COLO829 (cell line): Measurements from ENCODE around the gene SARS1.

Experiments used
- DNase-seq: peaks from one replicate; pipeline ENCODE4 v3.0.0; 2012; ENCODE audit warnings: low spot score

SARS1 gene

GRCh38 chr1:109225711-109226445, 12.2 kb downstream of the SARS1 start:
- DNase-seq: no peak

DNA sequence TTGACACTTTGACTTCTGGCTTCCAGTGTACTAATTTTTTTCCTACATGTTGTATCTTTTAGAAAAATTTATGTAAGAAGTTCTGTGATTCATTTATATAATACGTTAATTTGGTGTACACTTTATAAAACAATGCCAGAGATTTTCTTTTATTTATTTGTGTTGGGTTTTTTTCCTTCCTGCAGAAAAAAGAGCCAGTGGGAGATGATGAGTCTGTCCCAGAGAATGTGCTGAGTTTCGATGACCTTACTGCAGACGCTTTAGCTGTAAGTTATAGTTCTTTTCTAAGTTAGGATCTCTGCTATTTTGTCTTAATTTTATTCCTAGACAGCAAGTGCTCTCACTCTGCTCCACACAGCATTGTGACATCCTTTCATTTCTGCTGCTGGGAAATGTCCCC, 14.4 kb downstream of the SARS1 start:
- no peak for DNase-seq

- no peak for DNase-seq
Measured at GRCh38 chr1:109229531-109230127, 15.9 kb downstream of the SARS1 start.

- DNase-seq: no peak
Measured at GRCh38 chr1:109231066-109231465, 17.3 kb downstream of the SARS1 start.

GRCh38 chr1:109235137-109235536, 21.4 kb downstream of the SARS1 start:
- no peak for DNase-seq

DNA sequence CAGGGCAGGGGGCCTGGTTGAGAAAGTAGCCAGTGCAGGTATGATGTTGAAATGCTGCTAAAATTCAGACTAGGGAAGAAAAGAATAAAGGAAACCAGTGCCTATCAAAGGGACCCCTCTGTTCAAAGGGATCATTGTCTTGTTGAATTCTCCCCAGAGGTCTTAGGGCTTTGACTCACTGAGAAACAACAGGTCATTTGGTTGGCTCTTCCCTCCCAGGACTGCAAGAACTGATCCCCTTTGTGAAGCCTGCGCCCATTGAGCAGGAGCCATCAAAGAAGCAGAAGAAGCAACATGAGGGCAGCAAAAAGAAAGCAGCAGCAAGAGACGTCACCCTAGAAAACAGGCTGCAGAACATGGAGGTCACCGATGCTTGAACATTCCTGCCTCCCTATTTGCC, 23.8 kb downstream of the SARS1 start:
- peak; percentile 65 for DNase-seq

DNA sequence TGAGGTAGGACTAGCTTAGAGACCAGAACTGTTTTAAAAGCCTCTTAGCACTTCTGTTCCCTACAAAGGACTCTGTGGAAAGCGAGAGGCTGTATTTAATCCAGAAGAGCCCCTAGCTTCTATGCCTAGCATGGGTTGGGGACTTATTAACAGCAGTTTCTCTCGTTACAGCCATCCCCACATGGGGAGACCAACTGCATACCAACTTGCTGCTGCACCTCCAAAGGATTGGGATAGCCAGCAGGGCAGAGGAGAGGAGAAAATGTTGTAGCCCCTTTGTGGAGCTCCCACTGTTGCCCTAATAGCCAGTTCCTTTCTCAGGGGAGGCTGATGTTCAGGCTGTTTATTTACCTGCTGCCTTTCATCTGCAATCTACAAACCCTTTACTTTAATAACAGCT, 24.7 kb downstream of the SARS1 start:
- no peak for DNase-seq

- no peak for DNase-seq
Measured at GRCh38 chr1:109239047-109239408, 25.3 kb downstream of the SARS1 start.

DNA sequence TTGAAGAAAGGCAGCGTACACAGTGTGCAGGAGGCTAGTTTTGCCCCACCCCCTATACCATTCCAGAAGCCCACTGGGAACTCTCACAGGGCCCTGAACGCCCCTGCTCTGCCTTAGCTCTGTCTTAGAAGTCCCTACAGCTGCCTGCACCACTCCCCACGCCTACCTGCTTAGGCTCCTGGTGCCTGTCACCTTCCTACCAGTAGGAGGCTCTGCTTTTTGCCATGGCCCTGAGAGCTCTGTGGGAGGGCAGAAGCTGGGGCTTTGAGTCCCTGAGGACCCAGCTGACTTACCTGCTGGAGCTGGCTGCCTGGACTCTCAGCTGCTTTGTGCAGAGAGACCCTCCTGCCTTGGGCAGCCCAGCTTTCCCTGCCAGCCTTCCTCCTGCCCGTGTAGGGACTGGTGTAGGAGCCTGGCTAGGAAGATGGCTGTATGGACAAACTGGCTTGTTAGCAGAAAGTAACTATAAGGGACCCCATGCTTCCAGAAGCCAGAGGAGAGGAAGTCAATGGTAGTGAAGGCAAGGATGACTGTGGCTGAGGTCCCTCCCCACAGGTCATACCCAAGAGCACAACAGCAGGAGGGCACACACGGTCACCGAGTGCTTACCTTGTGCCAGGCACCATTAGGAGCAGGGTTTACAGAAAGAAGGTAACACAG, 25.8 kb downstream of the SARS1 start:
- DNase-seq: no peak

DNA sequence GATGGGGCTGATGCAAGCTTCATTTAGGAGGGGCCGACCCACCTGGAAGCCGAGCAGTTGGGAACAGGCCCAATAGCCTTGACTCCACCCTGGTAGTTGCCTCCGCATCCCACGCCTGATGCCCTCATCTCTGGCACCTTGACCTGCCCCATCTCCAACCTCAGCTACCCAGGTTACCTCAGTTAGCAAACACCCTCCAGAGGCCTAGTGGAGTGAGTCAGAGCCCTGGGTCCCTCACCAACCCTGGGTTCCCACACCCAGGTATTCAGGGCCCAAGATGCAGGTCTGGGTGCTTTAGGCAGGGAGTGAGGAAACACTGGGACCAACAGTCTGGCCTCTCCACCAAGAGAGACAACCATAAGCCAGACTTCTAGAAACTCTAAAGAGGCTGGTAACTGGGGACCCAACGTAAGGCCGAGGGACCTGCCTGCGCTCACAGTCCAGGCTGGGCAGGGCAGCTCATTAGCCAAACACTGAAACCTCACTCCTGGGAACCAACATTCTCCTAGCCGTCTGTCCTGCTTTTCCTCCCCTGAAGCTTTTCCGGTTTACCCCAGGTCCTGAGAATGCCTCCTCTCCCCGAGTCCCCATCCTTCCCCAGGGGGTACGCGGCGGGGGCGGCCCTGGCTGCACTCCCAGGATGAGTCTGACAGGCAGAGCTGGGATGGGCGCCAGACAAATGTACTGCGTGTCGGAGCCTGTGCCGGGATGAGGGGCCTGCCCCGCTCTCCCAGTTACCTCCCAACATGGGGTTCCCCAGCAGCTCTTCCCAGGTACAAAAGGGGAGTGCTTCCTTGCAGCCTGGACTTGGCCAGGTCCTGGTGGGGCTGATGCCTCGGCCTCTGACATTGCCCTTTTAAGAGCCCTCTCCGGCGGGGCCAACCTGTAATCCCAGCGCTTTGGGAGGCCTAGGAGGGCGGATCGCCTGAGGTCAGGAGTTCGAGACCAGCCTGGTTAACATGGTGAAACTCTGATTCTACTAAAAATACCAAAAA, 26.7 kb downstream of the SARS1 start:
- DNase-seq: no peak

DNA sequence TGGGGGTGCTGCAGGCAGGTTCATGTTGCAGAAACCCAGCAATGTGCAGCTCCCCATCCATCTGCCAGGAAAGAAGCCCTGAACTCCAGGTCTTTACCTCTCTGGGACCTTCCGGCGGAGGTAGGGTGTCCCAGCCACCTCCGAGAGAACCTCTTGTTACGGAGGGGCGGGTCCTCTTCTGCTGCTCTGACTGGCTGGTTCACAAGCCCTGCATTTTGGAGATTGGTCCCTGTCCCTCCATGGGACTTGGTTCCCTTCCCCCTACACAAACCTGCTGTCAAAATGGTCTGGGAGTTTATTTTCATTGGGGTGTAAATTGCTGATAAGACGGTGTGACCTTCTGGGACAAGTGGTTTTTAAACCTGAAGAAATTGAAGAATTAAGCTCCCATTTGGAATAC, 27.6 kb downstream of the SARS1 start:
- no peak for DNase-seq

DNA sequence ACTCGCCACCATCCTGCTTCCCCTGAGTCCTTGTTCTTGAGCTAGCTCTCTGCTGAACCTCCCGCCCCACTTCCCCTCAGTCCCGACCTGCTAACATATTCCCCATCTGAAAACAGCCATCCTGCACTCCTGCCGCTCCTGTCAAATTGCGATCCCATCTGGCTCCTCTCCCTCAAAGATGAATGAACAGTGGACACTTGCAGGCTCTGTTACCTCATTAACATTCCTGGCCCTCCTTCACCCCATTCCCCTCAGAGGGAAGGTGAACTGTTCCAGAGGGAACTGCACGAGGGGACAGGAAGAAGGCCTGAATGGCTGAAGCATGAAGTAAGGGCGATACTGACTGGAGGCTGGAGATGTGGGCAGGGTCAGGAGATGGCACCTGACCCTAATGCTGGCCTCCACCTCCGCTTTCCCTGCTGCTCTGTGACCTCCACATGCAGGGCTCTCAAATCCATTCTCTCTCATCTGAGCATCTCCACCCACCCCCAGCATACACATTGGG, 28.2 kb downstream of the SARS1 start:
- DNase-seq: no peak

DNA sequence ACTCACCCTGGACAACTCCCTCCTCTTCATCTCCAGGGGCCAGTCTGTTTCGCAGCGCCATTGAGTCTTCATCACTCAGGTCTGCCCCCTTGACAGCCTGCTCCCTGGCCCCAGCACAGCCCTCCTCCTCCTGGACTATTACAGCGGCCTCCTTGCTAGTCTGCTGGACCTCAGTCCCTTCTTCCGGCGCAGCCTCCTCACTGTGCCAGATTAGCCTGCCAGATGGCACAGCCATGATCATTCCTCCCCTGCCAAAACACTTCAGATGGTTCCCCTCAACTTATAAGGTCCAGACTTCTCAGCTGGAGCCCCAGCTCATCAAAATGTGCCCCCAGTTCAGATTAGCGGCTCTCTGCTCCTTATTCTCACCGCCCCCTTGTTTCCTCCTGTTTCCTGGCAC, 28.7 kb downstream of the SARS1 start:
- DNase-seq: no peak

GRCh38 chr1:109243221-109243620, 29.5 kb downstream of the SARS1 start:
- DNase-seq: no peak

DNA sequence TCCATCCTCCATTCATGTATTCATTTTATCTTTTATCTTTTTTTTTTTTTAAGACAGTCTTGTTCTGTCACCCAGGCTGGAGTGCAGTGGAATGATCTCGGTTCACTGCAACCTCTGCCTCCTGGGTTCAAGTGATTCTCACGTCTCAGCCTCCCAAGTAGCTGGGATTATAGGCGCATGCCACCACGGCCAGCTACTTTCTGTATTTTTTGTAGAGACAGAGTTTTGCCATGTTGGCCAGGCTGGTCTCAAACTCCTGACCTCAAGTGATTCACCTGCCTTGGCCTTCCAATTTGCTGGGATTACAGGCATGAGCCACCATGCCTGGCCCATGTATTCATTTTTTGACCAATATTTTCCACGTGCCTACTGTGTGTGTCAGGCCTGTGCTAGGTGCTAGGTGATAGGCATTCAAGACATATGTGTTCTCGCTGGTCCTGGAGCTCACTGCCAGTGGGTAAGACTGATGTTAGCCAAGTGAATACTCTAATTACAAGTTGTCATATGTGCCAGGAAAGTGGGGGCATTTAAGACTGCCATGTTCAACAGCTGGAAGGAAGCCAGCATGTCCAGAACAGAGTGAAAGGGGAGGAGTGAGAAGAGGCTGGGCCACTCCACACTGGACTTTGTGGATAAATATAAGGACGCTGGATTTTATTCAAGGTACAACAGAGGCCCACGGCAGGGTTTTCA, 30.3 kb downstream of the SARS1 start:
- DNase-seq: no peak

- DNase-seq: no peak
Measured at GRCh38 chr1:109246141-109246551, 32.4 kb downstream of the SARS1 start.

GRCh38 chr1:109247401-109248365, 34.0 kb downstream of the SARS1 start:
- no peak for DNase-seq

GRCh38 chr1:109248444-109248796, 34.7 kb downstream of the SARS1 start:
- DNase-seq: no peak

GRCh38 chr1:109248797-109249629, 35.3 kb downstream of the SARS1 start, which contains the start of gene CELSR2:
CELSR2 (plus strand) TSS chr1:109249539; CDS start chr1:109250080, 541 bp downstream.
- DNase-seq: peak; percentile 74
